Smooth muscle cell (in vitro differentiated cells): Measurements from ENCODE around the gene KLHL10. TPM values are rescaled to one million over a fixed set of nuclear protein-coding genes. Genes with fewer than 3 reads are reported as not detected.

Experiments
- DNase-seq: peaks from one replicate; lab custom pipeline; 2025; ENCODE audit not compliant: unreplicated experiment; lab: John Stamatoyannopoulos, UW
- H2AFZ ChIP-seq: fragments of 200-600 bp; sonication (generic); 2 replicates; pipeline ENCODE4 v1.6.0; 2016; ENCODE audit warnings: antibody characterized with exemption, low read depth, mild to moderate bottlenecking
- H3F3A ChIP-seq: fragments of 200-600 bp; sonication (generic); 2 replicates; pipeline ENCODE4 v1.6.0; 2017; ENCODE audit warnings: antibody characterized with exemption, low read depth
- H3K27ac ChIP-seq: fragments of 200-600 bp; sonication (generic); 2 replicates; pipeline ENCODE4 v1.5.1; 2016; ENCODE audit warnings: low read depth, mild to moderate bottlenecking
- H3K27me3 ChIP-seq: fragments of 200-600 bp; sonication (generic); 2 replicates; pipeline ENCODE4 v1.6.1; 2016; ENCODE audit warnings: low read depth, mild to moderate bottlenecking
- H3K36me3 ChIP-seq: fragments of 200-600 bp; sonication (generic); 2 replicates; pipeline ENCODE4 v1.5.1; 2016; ENCODE audit warnings: low read depth
- H3K4me1 ChIP-seq: fragments of 200-600 bp; sonication (generic); 2 replicates; pipeline ENCODE4 v1.5.1; 2016; ENCODE audit warnings: low read depth
- H3K4me2 ChIP-seq: fragments of 200-600 bp; sonication (generic); 2 replicates; pipeline ENCODE4 v1.6.0; 2016; ENCODE audit warnings: mild to moderate bottlenecking
- H3K4me3 ChIP-seq: fragments of 200-600 bp; sonication (generic); 2 replicates; pipeline ENCODE4 v1.5.1; 2016; ENCODE audit warnings: mild to moderate bottlenecking
- H3K79me2 ChIP-seq: fragments of 200-600 bp; sonication (generic); 2 replicates; pipeline ENCODE4 v1.6.0; 2016; ENCODE audit warnings: low read depth, mild to moderate bottlenecking
- H3K9ac ChIP-seq: fragments of 200-600 bp; sonication (generic); 2 replicates; pipeline ENCODE4 v1.6.0; 2016; ENCODE audit warnings: low read depth
- H3K9me3 ChIP-seq: fragments of 200-600 bp; sonication (generic); replicated peaks from 2 replicates; pipeline ENCODE4 v1.5.1; 2016; ENCODE audit warnings: low read depth
- H4K20me1 ChIP-seq: fragments of 200-600 bp; sonication (generic); 2 replicates; pipeline ENCODE4 v1.6.0; 2016; ENCODE audit warnings: low read depth
- CTCF ChIP-seq: fragments of 200-600 bp; sonication (generic); IDR thresholded peaks from 2 replicates; pipeline ENCODE4 v1.5.1; 2017; ENCODE audit warnings: borderline replicate concordance, mild to moderate bottlenecking, antibody characterized with exemption; ENCODE audit not compliant: insufficient read depth, poor library complexity, severe bottlenecking
- WGBS: methylation state at CpG from one replicate; pipeline ENCODE4 v1.1.7; 2016; ENCODE audit warnings: low lambda C conversion rate; 5-methylcytosine and 5-hydroxymethylcytosine counted together
- polyA plus RNA-seq: library from polyadenylated mRNA; unstranded; fragments of >200 nt; fragmentation: Nextera tagmentation; extraction: Ambion mirVana; gene quantifications from 2 replicates; pipeline ENCODE4 v1.2.1, GENCODE V29; 2016
- total RNA-seq: library from RNA; depleted of rRNA; stranded (reverse); fragments of >200 nt; gene quantifications from 2 replicates; pipeline ENCODE4 v1.2.3, GENCODE V29; 2014

The KLHL10 gene
- total and polyA plus RNA-seq, 2 experiments from 2014 or later, result not detected

GRCh38 chr17:41863074-41863848 is 25.6 kb downstream of the KLHL10 start:
- H3K27ac ChIP-seq, result no peak overlapping the region
- WGBS, result 72% methylated on average over 18 of the region's 18 CpGs
- no peak for TF ChIP-seq CTCF
- H3K4me3 ChIP-seq, result peak overlapping the region; percentile 94
- H3K9ac ChIP-seq, result no peak overlapping the region
- peaks cover 11% of the 10 kb centered on the region for H3F3A ChIP-seq
- H4K20me1 ChIP-seq, result peaks cover 61% of the 10 kb centered on the region
- H3K4me1 ChIP-seq, result peaks cover 12% of the 10 kb centered on the region
- peak overlapping the region; percentile 98 for H3K4me2 ChIP-seq
- DNase-seq, result no peak
- H3K79me2 ChIP-seq, result peaks cover 65% of the 10 kb centered on the region
- no peaks in the 10 kb centered on the region for H3K9me3 ChIP-seq
- no peak overlapping the region for H2AFZ ChIP-seq
- peaks cover 11% of the 10 kb centered on the region for H3K36me3 ChIP-seq
- H3K27me3 ChIP-seq, result no peaks in the 10 kb centered on the region

GRCh38 chr17:41864498-41864835 is 26.8 kb downstream of the KLHL10 start:
- peak overlapping the region; percentile 98 for H3K4me2 ChIP-seq
- under 1% methylated on average over 25 of the region's 25 CpGs for WGBS
- TF ChIP-seq CTCF, result no peak
- no peaks in the 10 kb centered on the region for H3K27me3 ChIP-seq
- H3K9ac ChIP-seq, result peak overlapping the region; percentile 90
- no peaks in the 10 kb centered on the region for H3K9me3 ChIP-seq
- peaks cover 12% of the 10 kb centered on the region for H3K4me1 ChIP-seq
- no peak for DNase-seq
- peak overlapping the region; percentile 80 for H2AFZ ChIP-seq
- H3K79me2 ChIP-seq, result peaks cover 54% of the 10 kb centered on the region
- peak overlapping the region; percentile 94 for H3K4me3 ChIP-seq
- H3K27ac ChIP-seq, result peak overlapping the region; percentile 80
- peaks cover 20% of the 10 kb centered on the region for H3K36me3 ChIP-seq
- H3F3A ChIP-seq, result peaks cover 21% of the 10 kb centered on the region
- H4K20me1 ChIP-seq, result peaks cover 55% of the 10 kb centered on the region

- WGBS, result under 1% methylated on average over 78 of the region's 90 CpGs
- Histone ChIP-seq H3K4me1 (peaks cover 12% of the 10 kb centered on the region), H3K9me3 (no peaks in the 10 kb centered on the region), H3F3A (peaks cover 24% of the 10 kb centered on the region), H2AFZ (peak within 1 kb of the TSS; percentile 80), H3K27ac (peak within 1 kb of the TSS; percentile 80), H3K9ac (peak within 1 kb of the TSS; percentile 90), H3K79me2 (peaks cover 48% of the 10 kb centered on the region), H4K20me1 (peaks cover 55% of the 10 kb centered on the region), H3K36me3 (peaks cover 23% of the 10 kb centered on the region), H3K4me3 (peak within 1 kb of the TSS; percentile 94), H3K27me3 (no peaks in the 10 kb centered on the region), H3K4me2 (peak within 1 kb of the TSS; percentile 98)
- no peak for TF ChIP-seq CTCF
- peak; percentile 62 for DNase-seq
These were observed 27.4 kb downstream of the KLHL10 start, which contains the start of gene KLHL11 for GRCh38 chr17:41864836-41865595. TSS of gene KLHL11 (minus strand) at chr17:41865423. CDS start at chr17:41865370, 53 bp downstream.
